Muscle layer of colon (tissue), 2 donors: ENCODE measurements around the gene MROH2A.
"Not testable (repeated sequence)": the region's sequence is repeated elsewhere in the genome, so short reads cannot be mapped to it uniquely, and the experiment has no call there.

Source experiments
- H3K27ac ChIP-seq: one replicate; pipeline ENCODE4 v1.7.0; 2013; ENCODE audit warnings: low read depth, mild to moderate bottlenecking, low read length, moderate library complexity
- H3K27me3 ChIP-seq, 2 donors: one replicate each; pipeline ENCODE4 v1.7.0; 2013; ENCODE audit warnings: low read length in 2 of 2, mild to moderate bottlenecking in 2 of 2; ENCODE audit not compliant: insufficient read depth in 2 of 2, control insufficient read depth in 1 of 2
- H3K36me3 ChIP-seq: one replicate; pipeline ENCODE4 v1.7.0; 2013; ENCODE audit warnings: mild to moderate bottlenecking, low read length; ENCODE audit not compliant: insufficient read depth
- H3K4me1 ChIP-seq: one replicate; pipeline ENCODE4 v1.7.0; 2013; ENCODE audit warnings: mild to moderate bottlenecking, low read length; ENCODE audit not compliant: insufficient read depth
- H3K4me3 ChIP-seq, 2 donors: one replicate each; pipeline ENCODE4 v1.7.0; 2013; ENCODE audit warnings: low read length in 2 of 2, low read depth in 1 of 2, mild to moderate bottlenecking in 1 of 2, moderate library complexity in 1 of 2
- H3K9ac ChIP-seq: one replicate; pipeline ENCODE4 v1.7.0; 2013; ENCODE audit warnings: low read length
- H3K9me3 ChIP-seq: one replicate; pipeline ENCODE4 v1.7.0; 2013; ENCODE audit warnings: mild to moderate bottlenecking, low read length
- donor health status: abdominal sarcoma.
- donor health status: Adenocarcinoma of cecum.

Gene MROH2A, protein sequence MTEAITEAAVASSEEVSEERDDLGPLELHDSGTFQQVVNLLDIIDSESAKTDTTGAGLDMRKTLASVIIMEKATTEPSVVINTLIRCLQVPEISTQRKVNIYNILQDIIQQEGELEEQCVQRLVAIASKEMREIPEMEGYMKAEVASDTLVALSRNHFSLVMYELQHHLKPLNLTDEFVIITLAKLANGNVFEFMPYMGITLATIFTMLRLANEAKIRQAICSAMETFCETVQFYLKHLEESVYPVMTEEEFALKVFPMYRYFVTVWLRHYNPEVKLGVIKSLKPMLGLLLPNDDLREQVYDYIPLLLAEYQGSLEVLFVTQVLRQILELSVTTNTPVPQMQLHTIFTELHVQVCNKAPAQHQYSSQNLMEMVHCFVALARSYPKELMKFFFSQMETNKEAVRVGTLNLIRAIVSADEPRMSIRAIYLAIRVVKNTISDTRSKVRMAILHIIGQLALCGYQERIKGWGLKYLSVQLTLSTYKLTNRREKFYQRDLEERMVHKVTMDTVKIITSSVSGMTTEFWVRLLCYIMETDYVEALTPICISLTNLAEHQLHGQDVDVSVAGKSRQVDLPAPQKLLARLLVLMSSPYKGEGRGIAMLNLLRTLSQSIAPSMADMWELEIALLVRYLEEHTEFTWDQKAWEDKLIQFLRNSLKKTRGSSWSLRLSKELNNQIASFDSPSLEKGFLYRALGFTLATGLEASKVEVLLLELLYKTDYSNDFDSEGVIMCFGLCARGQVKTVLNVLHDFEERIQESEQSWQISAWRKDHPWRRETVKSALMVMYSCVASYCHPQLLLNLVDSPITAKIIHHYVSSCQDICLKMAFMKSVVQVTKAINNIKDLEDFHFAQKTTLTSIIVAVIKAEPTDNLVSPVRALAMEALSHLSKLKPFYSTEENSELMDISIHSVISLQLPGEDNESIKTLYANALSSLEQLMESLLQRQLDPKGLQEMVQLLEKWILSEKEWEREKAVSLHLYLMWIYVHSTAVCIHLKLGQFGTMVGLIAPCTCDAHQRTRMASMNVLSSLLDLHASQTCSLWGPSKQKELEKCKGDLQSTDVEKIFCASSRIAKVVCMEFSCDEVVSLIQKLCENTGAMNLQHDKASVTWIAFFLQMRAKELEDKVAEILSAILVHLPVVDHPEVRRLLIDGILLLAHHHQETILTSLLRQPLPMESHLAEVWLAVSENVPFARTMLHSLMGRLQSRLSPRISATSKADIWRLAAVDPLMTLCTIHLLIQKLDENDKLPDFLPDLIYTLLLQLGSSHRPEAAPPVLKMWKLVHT (N-terminal part only)

DNA sequence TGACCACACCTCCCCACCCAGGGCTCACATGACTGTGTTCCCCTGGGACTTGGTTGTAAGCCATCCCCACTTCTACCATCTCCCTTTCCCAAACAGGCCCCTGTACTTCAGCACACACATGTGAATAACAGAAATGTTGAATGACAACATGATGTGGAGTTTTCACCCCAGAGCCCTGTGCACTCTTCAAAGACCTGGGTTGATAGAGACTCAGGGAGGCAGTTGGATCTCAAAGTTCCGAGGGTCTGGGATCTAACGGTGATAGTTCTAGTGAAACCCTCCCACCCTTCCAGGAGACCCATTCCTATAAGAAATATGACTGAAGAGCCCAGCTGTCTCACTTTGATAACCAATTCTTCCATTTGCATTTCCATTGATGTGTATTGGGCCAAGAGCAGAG is at the start of gene MROH2A:
Gene MROH2A, plus strand, starts transcription at position 301 of the 400 bp plus-strand sequence. CDS start 1,029 bp downstream, outside the sequence.
- no peak within 1 kb of the TSS for H3K9ac ChIP-seq
- H3K4me3 ChIP-seq = no peak within 1 kb of the TSS
- H3K9me3 ChIP-seq = no peaks in the 10 kb centered on the region
- H3K4me1 ChIP-seq = no peaks in the 10 kb centered on the region
- no peak within 1 kb of the TSS for H3K27ac ChIP-seq
- H3K27me3 ChIP-seq = no peaks in the 10 kb centered on the region
- H3K36me3 ChIP-seq = no peaks in the 10 kb centered on the region

DNA sequence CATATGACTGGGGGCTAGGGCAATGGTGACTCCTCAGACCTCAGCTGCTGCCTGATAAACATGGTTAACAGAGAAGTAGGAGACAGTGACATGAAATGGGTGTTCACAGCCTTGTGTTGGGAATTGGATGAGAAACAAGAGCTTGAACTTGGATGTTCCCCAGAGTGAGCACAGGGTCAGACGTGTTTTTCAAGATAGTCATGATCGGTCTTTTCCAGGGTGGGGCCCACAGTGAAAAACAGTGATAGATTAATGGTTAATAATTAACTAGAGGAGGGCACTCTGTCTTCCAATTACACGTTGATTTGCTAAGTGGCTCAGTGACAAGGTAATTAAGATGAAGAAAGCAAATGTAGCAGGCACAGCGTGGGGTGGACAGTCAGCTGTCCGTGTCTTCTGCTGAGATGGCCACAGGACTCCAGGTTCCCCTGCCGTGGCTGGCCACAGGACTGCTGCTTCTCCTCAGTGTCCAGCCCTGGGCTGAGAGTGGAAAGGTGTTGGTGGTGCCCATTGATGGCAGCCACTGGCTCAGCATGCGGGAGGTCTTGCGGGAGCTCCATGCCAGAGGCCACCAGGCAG is 49.3 kb upstream of the MROH2A start, which contains the start of gene UGT1A3:
Gene UGT1A3, plus strand, starts transcription at position 320 of the 579 bp plus-strand sequence. Its CDS starts 85 bp downstream, at position 405.
- H3K27me3 ChIP-seq = no peaks in the 10 kb centered on the region
- H3K9me3 ChIP-seq = no peaks in the 10 kb centered on the region
- no peaks in the 10 kb centered on the region for H3K4me1 ChIP-seq
- H3K9ac ChIP-seq = no peak within 1 kb of the TSS
- no peak within 1 kb of the TSS for H3K4me3 ChIP-seq
- H3K27ac ChIP-seq = no peak within 1 kb of the TSS
- no peaks in the 10 kb centered on the region for H3K36me3 ChIP-seq

DNA sequence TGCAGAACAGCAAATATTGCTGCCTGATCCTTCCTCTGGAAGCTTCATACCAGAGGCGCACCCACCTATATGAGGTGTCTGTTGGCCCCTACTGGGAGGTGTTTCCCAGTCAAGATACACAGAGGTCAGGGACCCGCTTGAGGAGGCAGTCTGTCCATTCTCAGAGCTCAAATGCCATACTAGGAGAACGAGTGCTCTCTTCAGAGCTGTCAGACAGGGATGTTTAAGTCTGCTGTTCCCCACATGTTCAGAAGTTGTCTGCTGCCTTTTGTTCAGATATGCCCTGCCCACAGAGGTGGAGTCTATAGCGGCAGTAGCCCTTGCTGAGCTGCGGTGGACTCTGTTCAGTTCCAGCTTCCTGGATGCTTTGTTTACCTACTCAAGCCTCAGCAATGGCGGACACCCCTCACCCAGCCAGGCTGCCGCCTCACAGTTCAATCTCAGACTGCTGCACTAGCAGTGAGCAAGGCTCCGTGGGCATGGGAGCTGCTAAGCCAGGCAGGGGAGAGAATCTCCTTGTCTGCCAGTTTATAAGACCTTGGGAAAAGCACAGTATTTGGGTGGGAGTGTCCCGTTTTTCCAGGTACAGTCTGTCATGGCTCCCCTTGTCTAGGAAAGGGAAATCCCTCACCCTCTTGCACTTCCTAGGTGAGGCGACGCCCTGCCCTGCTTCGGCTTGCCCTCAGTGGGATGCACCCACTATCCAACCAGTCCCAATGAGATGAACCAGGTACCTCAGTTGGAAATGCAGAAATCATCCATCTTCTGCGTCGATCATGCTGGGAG is 41.1 kb upstream of the MROH2A start:
- H3K9ac ChIP-seq, H3K27ac ChIP-seq, H3K4me1 ChIP-seq, H3K9me3 ChIP-seq, H3K36me3 ChIP-seq, H3K27me3 ChIP-seq, H3K4me3 ChIP-seq: not testable (repeated sequence)

DNA sequence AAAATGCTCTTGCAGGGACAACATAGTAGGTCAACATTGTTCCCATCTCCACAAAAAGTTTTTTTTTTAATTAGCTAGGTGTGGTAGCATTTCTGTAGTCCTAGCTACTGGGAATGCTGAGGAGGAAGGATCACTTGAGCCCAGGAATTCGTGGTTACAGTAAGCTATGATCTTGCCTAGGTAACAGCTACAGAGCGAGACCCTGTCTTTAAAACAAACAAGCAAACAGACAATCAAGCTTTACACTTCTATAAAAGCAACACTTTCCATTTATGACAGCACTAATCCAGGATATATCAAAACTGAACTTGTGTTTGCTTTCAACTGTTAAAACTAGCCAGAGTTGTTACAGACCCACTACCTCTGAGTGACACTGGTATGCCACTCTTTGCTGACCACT is 37.3 kb upstream of the MROH2A start:
- no peaks in the 10 kb centered on the region for H3K4me1 ChIP-seq
- H3K27ac ChIP-seq = no peak overlapping the region
- H3K9me3 ChIP-seq = no peaks in the 10 kb centered on the region
- H3K9ac ChIP-seq = no peak overlapping the region
- H3K27me3 ChIP-seq = no peaks in the 10 kb centered on the region
- no peak overlapping the region for H3K4me3 ChIP-seq
- H3K36me3 ChIP-seq = no peaks in the 10 kb centered on the region

DNA sequence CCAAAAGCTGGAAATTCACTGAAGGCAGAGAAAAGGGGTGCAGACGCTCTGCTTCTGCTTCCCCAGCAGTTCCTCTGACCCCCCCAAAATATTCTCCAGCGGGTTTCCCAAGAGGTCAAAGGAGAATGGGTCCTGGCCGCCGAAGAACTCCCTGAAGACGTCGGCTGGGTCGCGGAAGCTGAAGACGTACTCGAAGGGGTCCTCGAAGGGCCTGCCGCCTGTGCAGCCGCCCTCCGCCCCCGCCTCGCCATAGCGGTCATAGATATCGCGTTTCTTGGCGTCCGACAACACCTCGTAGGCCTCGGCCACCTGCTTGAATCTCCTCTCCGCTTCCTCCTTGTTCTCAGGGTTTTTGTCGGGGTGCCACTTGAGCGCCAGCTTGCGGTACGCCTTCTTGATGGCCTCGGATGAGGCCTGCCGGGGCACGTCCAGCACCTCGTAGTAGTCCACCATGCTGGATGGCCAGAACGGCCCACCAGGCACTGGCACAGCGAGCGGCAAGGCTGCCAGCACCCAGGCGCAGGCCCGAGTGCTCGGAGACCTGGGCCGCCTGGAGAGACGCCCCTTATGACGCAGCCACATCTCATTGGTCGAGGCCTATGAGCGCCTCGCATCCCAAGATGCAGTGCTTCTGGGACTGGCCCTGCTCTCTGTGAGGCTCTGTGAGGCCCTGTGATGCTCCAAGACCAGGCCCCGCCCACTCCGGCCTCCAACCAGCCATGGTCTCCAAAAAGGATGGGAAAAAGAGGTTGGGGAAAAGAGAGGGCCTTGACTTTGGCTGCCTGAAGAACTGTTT is 34.5 kb upstream of the MROH2A start:
- no peaks in the 10 kb centered on the region for H3K27me3 ChIP-seq
- no peak overlapping the region for H3K27ac ChIP-seq
- no peak overlapping the region for H3K9ac ChIP-seq
- H3K36me3 ChIP-seq = no peaks in the 10 kb centered on the region
- no peak overlapping the region for H3K4me3 ChIP-seq
- H3K9me3 ChIP-seq = no peaks in the 10 kb centered on the region
- H3K4me1 ChIP-seq = no peaks in the 10 kb centered on the region

DNA sequence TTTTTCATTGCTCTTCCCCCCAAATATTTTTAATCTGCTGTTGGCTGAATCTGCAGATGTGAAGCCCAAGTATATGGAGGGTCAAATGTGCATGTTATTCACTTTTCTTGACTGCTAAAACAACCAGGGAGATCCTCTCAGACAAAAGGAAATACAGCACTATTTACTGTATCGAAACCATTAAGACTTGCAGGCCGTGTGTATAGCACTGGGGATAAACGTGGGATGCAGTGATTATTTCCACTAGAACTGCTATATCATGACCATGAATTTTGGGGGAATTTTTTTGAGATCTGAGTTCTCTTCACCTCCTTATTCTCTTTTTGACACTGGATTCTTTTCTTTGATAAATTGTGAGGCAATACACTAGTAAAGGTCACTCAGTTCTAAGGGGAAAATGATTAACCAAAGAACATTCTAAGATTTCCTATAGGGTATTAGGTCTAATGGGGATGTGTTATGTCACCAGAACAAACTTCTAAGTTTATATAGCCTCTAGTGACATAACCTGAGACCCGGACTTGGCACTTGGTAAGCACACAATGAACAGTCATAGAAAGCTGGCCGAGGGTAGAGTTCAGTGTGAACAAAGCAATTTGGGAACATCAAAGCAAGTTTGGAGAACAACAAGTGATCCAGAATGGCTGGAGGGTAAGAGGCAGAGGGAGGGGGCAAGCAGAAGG is 32.9 kb upstream of the MROH2A start:
- Histone ChIP-seq H3K4me1 (no peaks in the 10 kb centered on the region), H3K4me3 (no peak overlapping the region), H3K27ac (no peak overlapping the region), H3K27me3 (no peaks in the 10 kb centered on the region), H3K9ac (no peak overlapping the region), H3K36me3 (no peaks in the 10 kb centered on the region), H3K9me3 (no peaks in the 10 kb centered on the region)

DNA sequence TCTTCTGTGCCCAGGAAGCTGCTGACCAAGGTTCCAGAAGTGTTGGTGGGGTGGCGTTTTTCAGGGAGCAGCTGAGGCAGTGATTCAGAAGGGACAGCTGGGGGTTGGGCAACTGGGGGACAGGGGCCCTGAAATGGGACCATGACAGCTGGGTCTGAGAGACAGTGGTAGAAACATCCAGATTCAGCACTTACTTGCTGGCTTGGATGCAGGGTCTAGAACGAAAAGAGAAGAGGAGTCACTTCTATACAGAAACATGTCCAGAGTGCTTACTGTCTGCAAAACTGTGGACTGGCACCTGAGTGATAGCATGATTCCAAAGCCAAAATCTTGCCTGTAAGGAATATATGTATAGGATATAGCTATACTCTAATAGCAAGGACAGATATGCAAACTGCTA is 32.3 kb upstream of the MROH2A start:
- not testable (repeated sequence) for H3K4me3 ChIP-seq, H3K36me3 ChIP-seq, H3K9me3 ChIP-seq, H3K27me3 ChIP-seq, H3K9ac ChIP-seq, H3K27ac ChIP-seq, H3K4me1 ChIP-seq

DNA sequence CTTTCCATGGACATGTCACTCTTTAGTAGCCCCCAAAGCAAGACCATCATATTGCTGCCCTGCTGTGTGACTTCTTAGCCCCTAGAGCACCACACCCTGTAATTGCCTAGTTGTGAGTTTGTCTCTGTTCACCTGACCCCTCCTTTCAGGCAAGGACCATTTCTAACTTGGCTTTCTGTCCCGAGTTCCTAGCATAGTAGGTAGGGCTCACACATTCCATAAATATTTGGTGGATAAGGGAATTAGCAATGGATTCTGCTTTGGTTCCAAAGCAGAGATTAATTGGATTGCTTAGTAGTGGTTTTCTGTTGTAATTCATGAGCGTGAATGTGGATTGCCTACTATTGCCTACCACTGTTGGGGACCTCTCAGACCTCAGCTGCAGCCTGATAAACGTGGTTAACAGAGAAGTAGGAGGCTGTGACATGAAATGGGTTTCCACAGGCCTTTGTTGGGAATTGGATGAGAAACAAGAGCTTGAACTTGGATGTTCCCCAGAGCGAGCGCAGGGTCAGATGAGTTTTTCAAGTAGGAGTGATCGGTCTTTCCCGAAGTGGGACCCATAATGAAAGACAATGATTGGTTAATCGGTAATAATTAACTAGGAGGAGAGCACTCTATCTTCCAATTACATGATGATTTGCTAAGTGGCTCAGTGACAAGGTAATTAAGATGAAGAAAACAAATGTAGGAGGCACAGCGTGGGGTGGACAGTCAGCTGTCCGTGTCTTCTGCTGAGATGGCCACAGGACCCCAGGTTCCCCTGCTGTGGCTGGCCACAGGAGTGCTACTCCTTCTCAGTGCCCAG is 31.5 kb upstream of the MROH2A start:
- Histone ChIP-seq H3K27me3 (no peaks in the 10 kb centered on the region), H3K4me3 (no peak overlapping the region), H3K9me3 (no peaks in the 10 kb centered on the region)

DNA sequence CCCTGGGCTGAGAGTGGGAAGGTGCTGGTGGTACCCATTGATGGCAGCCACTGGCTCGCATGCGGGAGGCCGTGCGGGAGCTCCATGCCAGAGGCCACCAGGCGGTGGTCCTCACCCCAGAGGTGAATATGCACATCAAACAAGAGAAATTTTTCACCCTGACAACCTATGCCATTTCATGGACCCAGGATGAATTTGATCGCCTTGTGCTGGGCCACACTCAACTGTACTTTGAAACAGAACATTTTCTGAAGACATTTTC is 30.9 kb upstream of the MROH2A start:
- H3K4me3 ChIP-seq = no peak overlapping the region
- H3K9me3 ChIP-seq = no peaks in the 10 kb centered on the region
- H3K36me3 ChIP-seq = no peaks in the 10 kb centered on the region
- no peaks in the 10 kb centered on the region for H3K4me1 ChIP-seq
- H3K27me3 ChIP-seq = no peaks in the 10 kb centered on the region
- H3K9ac ChIP-seq = no peak overlapping the region
- no peak overlapping the region for H3K27ac ChIP-seq

More for the DNA sequence above, 31.5 kb upstream of the MROH2A start:
- Histone ChIP-seq H3K4me1 (no peaks in the 10 kb centered on the region), H3K36me3 (no peaks in the 10 kb centered on the region), H3K9ac (no peak overlapping the region), H3K27ac (no peak overlapping the region)
